ENCODE data around the gene LRP1-AS. TPM values are rescaled to one million over a fixed set of nuclear protein-coding genes. Genes with fewer than 3 reads are reported as not detected.

LRP1-AS gene
- total RNA-seq, 1 donor from 2014 or later, result not detected

GRCh38 chr12:57188090-57188425 is 40.6 kb upstream of the LRP1-AS start:
- Mint-ChIP-seq H3K27ac (ENCODE audit: unreplicated experiment) (no peak overlapping the region), H3K27me3 (ENCODE audit: low read depth, unreplicated experiment) (no peaks in the 10 kb centered on the region), H3K36me3 (ENCODE audit: low read depth, unreplicated experiment) (peaks cover 32% of the 10 kb centered on the region), H3K9me3 (ENCODE audit: unreplicated experiment) (no peaks in the 10 kb centered on the region), H3K4me3 (ENCODE audit: unreplicated experiment) (no peak overlapping the region), H3K4me1 (ENCODE audit: low read depth, unreplicated experiment) (no peaks in the 10 kb centered on the region)
- H3K4me3 ChIP-seq (ENCODE audit: insufficient read depth, low read depth, low read length), result no peak overlapping the region
- no peaks in the 10 kb centered on the region for H3K79me2 ChIP-seq (ENCODE audit: insufficient read depth, low read length)
- H3K4me2 ChIP-seq (ENCODE audit: low read length), result no peak overlapping the region
- H3K36me3 ChIP-seq (ENCODE audit: insufficient read depth, low read length), result peaks cover 46% of the 10 kb centered on the region
- H3K27ac ChIP-seq (ENCODE audit: low read depth, low read length), result no peak overlapping the region
- no peak for DNase-seq (ENCODE audit: low read depth)
- FAIRE-seq, result no peak
- no peaks in the 10 kb centered on the region for H3K4me1 ChIP-seq (ENCODE audit: insufficient read depth, low read length)
- H3K9me3 ChIP-seq (ENCODE audit: insufficient read depth, low read depth, low read length), result no peaks in the 10 kb centered on the region
- no peak overlapping the region for H3K9ac ChIP-seq (ENCODE audit: low read length)
- no peak for TF ChIP-seq CTCF (IDR thresholded peaks at IDR 0.05; ENCODE audit: insufficient read depth, low read depth, low read length)
- TF ChIP-seq EZH2 (IDR thresholded peaks at IDR 0.05; ENCODE audit: insufficient read depth, low read length), result no peak
- H4K20me1 ChIP-seq (ENCODE audit: insufficient read depth, low read length), result peaks cover 78% of the 10 kb centered on the region
- no peak overlapping the region for H2AFZ ChIP-seq (ENCODE audit: low read depth, low read length)
- no peaks in the 10 kb centered on the region for H3K27me3 ChIP-seq (ENCODE audit: insufficient read depth, low read length)

GRCh38 chr12:57187222-57188089 is 40.0 kb upstream of the LRP1-AS start:
- Mint-ChIP-seq H3K36me3 (ENCODE audit: low read depth, unreplicated experiment) (peaks cover 32% of the 10 kb centered on the region), H3K4me1 (ENCODE audit: low read depth, unreplicated experiment) (peaks cover 5% of the 10 kb centered on the region), H3K4me3 (ENCODE audit: unreplicated experiment) (no peak overlapping the region), H3K27me3 (ENCODE audit: low read depth, unreplicated experiment) (no peaks in the 10 kb centered on the region), H3K27ac (ENCODE audit: unreplicated experiment) (no peak overlapping the region), H3K9me3 (ENCODE audit: unreplicated experiment) (no peaks in the 10 kb centered on the region)
- Histone ChIP-seq H3K27me3 (ENCODE audit: insufficient read depth, low read length) (no peaks in the 10 kb centered on the region), H3K9ac (ENCODE audit: low read length) (no peak overlapping the region), H3K36me3 (ENCODE audit: insufficient read depth, low read length) (peaks cover 46% of the 10 kb centered on the region), H3K79me2 (ENCODE audit: insufficient read depth, low read length) (no peaks in the 10 kb centered on the region), H2AFZ (ENCODE audit: low read depth, low read length) (no peak overlapping the region), H3K9me3 (ENCODE audit: insufficient read depth, low read depth, low read length) (no peaks in the 10 kb centered on the region), H3K27ac (ENCODE audit: low read depth, low read length) (no peak overlapping the region), H3K4me1 (ENCODE audit: insufficient read depth, low read length) (no peaks in the 10 kb centered on the region), H3K4me2 (ENCODE audit: low read length) (no peak overlapping the region), H4K20me1 (ENCODE audit: insufficient read depth, low read length) (peaks cover 82% of the 10 kb centered on the region), H3K4me3 (ENCODE audit: insufficient read depth, low read depth, low read length) (no peak overlapping the region)
- TF ChIP-seq EZH2 (IDR thresholded peaks at IDR 0.05; ENCODE audit: insufficient read depth, low read length) (no peak), CTCF (IDR thresholded peaks at IDR 0.05; ENCODE audit: insufficient read depth, low read depth, low read length) (no peak)
- FAIRE-seq, result no peak
- DNase-seq (ENCODE audit: low read depth), result no peak

GRCh38 chr12:57185906-57186508 is 38.6 kb upstream of the LRP1-AS start:
- Histone ChIP-seq H3K79me2 (ENCODE audit: insufficient read depth, low read length) (no peaks in the 10 kb centered on the region), H2AFZ (ENCODE audit: low read depth, low read length) (no peak overlapping the region), H3K4me1 (ENCODE audit: insufficient read depth, low read length) (no peaks in the 10 kb centered on the region), H3K9ac (ENCODE audit: low read length) (no peak overlapping the region), H3K36me3 (ENCODE audit: insufficient read depth, low read length) (peaks cover 43% of the 10 kb centered on the region), H3K4me2 (ENCODE audit: low read length) (no peak overlapping the region), H3K4me3 (ENCODE audit: insufficient read depth, low read depth, low read length) (no peak overlapping the region), H4K20me1 (ENCODE audit: insufficient read depth, low read length) (peaks cover 82% of the 10 kb centered on the region), H3K9me3 (ENCODE audit: insufficient read depth, low read depth, low read length) (no peaks in the 10 kb centered on the region), H3K27ac (ENCODE audit: low read depth, low read length) (no peak overlapping the region), H3K27me3 (ENCODE audit: insufficient read depth, low read length) (no peaks in the 10 kb centered on the region)
- peaks cover 5% of the 10 kb centered on the region for H3K4me1 Mint-ChIP-seq (ENCODE audit: low read depth, unreplicated experiment)
- DNase-seq (ENCODE audit: low read depth) (no peak), FAIRE-seq (no peak)
- peaks cover 38% of the 10 kb centered on the region for H3K36me3 Mint-ChIP-seq (ENCODE audit: low read depth, unreplicated experiment)
- no peak overlapping the region for H3K27ac Mint-ChIP-seq (ENCODE audit: unreplicated experiment)
- H3K9me3 Mint-ChIP-seq (ENCODE audit: unreplicated experiment), result no peaks in the 10 kb centered on the region
- H3K4me3 Mint-ChIP-seq (ENCODE audit: unreplicated experiment), result no peak overlapping the region
- TF ChIP-seq CTCF (IDR thresholded peaks at IDR 0.05; ENCODE audit: insufficient read depth, low read depth, low read length) (no peak), EZH2 (IDR thresholded peaks at IDR 0.05; ENCODE audit: insufficient read depth, low read length) (no peak)
- H3K27me3 Mint-ChIP-seq (ENCODE audit: low read depth, unreplicated experiment), result no peaks in the 10 kb centered on the region
